Ascending aorta (tissue), 2 donors: Measurements from ENCODE around the gene NHLRC4. TPM values are rescaled to one million over a fixed set of nuclear protein-coding genes. Genes with fewer than 3 reads are reported as not detected.

Experiments used
- DNase-seq, 2 donors: peaks; one replicate each; pipeline ENCODE4 v3.0.0-alpha.2; 2019; ENCODE audit warnings: low spot score in 2 of 2
- H3K27ac ChIP-seq, 2 donors: fragments of 200-600 bp; sonication (generic); one replicate each; pipeline ENCODE4 v1.5.1; 2016 to 2017; ENCODE audit warnings: mild to moderate bottlenecking in 1 of 2
- H3K27me3 ChIP-seq: fragments of 200-600 bp; sonication (generic); one replicate; pipeline ENCODE4 v1.5.1; 2017
- H3K36me3 ChIP-seq, 2 donors: fragments of 200-600 bp; sonication (generic); one replicate each; pipeline ENCODE4 v1.5.1; 2016
- H3K4me1 ChIP-seq, 2 donors: fragments of 200-600 bp; sonication (generic); one replicate each; pipeline ENCODE4 v1.5.1; 2016 to 2017; ENCODE audit warnings: mild to moderate bottlenecking in 1 of 2
- H3K4me3 ChIP-seq, 2 donors: fragments of 200-600 bp; sonication (generic); one replicate each; pipeline ENCODE4 v1.5.1; 2016 to 2017; ENCODE audit warnings: mild to moderate bottlenecking in 1 of 2
- H3K9me3 ChIP-seq, 2 donors: fragments of 200-600 bp; sonication (generic); one replicate each; pipeline ENCODE4 v1.5.1; 2016
- intact Hi-C: fragments of 100-400 bp; cut with DNase I; formaldehyde crosslinking; loops from one replicate; pipeline ENCODE4 v1.15.1; 2023
- total RNA-seq: library from RNA; depleted of rRNA; stranded (reverse); fragments of >200 nt; gene quantifications from one replicate; pipeline ENCODE4 v1.1.0, GENCODE V29; 2016
- TF ChIP-seq, protein P1 (sequence below), 3 experiments: fragments of 200-600 bp in 2 of 3; fragments of 450-650 bp in 1 of 3; sonication (generic) in 2 of 3; IDR thresholded peaks; one replicate each; pipeline ENCODE4 v1.5.1; 2016 to 2019; ENCODE audit warnings: antibody characterized with exemption in 3 of 3, mild to moderate bottlenecking in 1 of 3, moderate library complexity in 1 of 3

The NHLRC4 gene
- total RNA-seq, 1 donor from 2014 or later = not detected

DNA sequence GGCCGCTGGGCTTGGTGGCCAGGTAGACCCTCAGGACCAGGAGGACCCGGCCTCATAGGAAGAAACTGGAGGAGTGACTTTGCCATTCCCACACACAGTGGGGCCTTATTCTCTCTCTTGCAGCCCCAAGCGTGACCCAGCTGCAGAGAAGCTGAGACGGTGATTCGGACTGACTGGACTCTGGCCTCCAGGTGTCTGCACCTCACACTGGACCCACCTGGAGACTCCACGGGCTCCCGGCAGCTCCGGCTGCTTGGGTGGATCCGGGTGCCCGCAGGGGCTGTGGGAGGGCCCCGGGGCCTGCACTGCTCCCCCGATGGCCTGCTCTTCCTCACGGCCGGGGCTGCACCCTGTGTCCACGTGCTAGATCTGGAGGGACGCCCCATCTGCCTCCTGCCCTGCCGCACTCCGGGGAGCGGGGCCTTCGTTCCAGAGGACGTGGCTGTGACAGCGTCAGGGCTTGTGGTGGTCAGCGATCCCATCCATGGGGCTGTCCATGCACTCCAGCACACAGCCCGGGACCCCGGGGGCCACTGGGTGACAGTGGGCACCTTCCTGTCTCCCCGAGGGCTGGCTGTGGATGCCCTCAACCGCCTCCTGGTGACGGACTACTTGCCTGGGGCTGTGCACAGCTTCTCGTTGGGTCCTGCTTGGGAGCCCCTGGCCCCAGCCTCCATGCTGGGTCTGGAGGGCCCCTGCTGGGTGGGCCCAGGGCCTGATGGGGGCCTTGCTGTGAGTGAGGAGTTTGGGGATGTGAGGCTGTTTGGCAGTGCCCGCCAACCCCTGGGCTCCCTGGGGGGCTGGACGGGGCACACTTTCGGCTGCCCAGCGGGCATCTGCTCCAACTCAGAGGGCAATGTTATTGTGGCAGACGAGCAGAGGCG, 810 bp downstream of the NHLRC4 start:
- peak overlapping the region in 1 of 2 donors; percentile 62 for H3K27ac ChIP-seq
- peak overlapping the region; percentile 25 to 52 for H3K4me3 ChIP-seq
- no peaks in the 10 kb centered on the region for H3K36me3 ChIP-seq

DNA sequence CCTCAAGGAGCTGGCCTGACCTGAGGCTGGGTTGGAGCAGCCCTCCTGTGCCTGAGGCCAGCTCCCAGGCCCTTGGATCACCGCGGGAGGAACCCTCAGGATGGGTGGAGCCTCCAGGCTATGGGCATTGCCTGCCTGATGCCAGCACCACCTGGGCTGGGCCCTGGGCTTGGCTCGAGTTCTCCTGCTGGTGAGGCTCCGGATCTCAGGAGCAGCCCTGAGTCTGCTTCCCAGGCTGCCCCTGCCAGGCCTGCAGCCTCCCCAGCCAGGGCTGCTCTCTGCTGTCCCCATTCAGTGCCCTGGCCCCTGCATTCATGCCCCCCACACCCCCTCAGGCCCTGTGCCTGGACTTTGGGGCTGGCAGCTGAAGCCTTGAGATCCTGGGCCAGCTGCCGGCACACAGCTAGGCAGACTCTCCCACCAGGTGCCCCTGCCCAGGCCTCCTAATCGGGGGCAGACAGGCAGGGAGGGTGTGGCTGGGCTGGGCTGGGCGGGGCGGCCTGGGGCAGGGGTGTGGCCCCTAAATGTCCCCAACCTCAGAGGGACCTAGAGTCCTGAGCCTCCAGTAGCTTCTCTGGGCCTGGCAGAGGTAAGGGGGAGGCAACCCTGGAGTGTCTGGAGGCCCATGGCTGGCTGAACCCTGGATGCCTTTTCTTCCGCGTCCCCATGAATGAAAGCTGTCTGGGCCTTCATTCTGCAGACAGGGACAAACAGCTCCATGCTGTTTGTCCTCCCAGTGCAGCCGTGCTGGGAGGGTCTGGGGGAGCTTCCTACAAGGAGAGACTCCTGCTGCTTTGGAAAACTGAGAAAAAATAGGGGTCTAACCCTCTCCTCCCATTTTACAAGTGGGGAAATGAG, 1.8 kb downstream of the NHLRC4 start:
- DNase-seq = no peak
- Histone ChIP-seq H3K36me3 (peaks cover 0 to under 1% of the 10 kb centered on the region in 2 donors), H3K27ac (peak overlapping the region; percentile 82 to 86), H3K4me3 (peak overlapping the region in 1 of 2 donors; percentile 90), H3K9me3 (no peaks in the 10 kb centered on the region), H3K27me3 (no peaks in the 10 kb centered on the region), H3K4me1 (peaks cover 9 to 24% of the 10 kb centered on the region in 2 donors)
- TF ChIP-seq, protein P1, sequence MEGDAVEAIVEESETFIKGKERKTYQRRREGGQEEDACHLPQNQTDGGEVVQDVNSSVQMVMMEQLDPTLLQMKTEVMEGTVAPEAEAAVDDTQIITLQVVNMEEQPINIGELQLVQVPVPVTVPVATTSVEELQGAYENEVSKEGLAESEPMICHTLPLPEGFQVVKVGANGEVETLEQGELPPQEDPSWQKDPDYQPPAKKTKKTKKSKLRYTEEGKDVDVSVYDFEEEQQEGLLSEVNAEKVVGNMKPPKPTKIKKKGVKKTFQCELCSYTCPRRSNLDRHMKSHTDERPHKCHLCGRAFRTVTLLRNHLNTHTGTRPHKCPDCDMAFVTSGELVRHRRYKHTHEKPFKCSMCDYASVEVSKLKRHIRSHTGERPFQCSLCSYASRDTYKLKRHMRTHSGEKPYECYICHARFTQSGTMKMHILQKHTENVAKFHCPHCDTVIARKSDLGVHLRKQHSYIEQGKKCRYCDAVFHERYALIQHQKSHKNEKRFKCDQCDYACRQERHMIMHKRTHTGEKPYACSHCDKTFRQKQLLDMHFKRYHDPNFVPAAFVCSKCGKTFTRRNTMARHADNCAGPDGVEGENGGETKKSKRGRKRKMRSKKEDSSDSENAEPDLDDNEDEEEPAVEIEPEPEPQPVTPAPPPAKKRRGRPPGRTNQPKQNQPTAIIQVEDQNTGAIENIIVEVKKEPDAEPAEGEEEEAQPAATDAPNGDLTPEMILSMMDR (IDR thresholded peaks at IDR 0.05) = no peak
- intact Hi-C loops = loop anchor here (2.0 kb wide), 1 partner anchor 42 kb away; the partner anchor contains the start of gene CAPN15

More for the DNA sequence above, 810 bp downstream of the NHLRC4 start:
- DNase-seq = no peak
- Histone ChIP-seq H3K27me3 (no peaks in the 10 kb centered on the region), H3K4me1 (peaks cover 9 to 24% of the 10 kb centered on the region in 2 donors), H3K9me3 (no peaks in the 10 kb centered on the region)
- intact Hi-C loops = loop anchor here (2.0 kb wide), 1 partner anchor 41 kb away; the partner anchor contains the start of gene CAPN15
- TF ChIP-seq, protein P1 (IDR thresholded peaks at IDR 0.05) = no peak

DNA sequence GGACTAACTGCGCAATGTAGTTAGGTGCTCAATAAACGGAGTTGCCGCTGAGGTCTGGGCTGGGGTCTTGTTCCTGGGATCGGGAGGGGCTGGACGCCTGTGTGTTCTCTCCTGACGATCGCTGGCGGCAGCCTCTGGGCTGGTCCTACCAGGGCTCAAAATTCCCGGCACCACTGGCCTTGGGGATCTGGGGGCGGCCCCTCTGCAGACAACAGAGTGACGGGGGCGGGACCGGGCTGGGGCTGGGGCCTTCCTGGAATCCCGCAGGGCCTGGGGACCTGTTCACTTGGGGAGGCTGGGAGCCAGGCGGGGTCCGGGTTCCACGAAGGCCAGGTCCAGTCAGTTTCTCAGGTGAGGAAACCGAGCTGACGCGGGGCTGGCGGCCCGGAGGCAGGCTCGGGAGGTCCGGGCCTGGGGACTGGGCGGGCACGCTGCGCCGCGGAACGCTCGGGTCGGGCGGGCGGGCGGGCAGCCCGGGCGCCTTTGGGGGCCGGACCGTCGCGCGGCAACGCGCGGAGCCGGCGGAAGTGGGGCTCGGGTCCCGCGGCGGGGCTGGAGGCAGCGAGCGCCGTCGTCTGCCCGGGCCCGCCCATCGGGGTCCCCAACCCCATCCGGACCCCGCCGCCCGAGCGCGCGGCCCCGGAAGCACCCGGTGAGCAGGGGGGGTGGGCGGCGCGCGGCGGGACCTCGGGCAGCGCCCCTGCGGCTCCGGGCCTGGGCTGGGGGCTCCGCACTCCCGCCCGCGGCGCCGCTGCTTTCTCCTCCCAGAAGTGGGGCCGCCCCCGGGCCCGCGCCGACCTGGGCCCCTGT, 2.8 kb downstream of the NHLRC4 start, which contains the start of gene PIGQ:
PIGQ (plus strand) TSS at position 524 of the 810 bp plus-strand sequence. CDS start 4,107 bp downstream, outside the sequence.
- TF ChIP-seq, protein P1 (IDR thresholded peaks at IDR 0.05) = no peak
- Histone ChIP-seq H3K4me3 (peak within 1 kb of the TSS; percentile 90 to 99), H3K4me1 (peaks cover 9 to 24% of the 10 kb centered on the region in 2 donors), H3K27ac (peak within 1 kb of the TSS; percentile 82 to 86), H3K9me3 (no peaks in the 10 kb centered on the region), H3K27me3 (no peaks in the 10 kb centered on the region), H3K36me3 (peaks cover 7 to 10% of the 10 kb centered on the region in 2 donors)
- DNase-seq = peak in 1 of 2 donors; percentile 88
- intact Hi-C loops = loop anchor here (2.0 kb wide), 1 partner anchor 43 kb away; the partner anchor contains the start of gene CAPN15

DNA sequence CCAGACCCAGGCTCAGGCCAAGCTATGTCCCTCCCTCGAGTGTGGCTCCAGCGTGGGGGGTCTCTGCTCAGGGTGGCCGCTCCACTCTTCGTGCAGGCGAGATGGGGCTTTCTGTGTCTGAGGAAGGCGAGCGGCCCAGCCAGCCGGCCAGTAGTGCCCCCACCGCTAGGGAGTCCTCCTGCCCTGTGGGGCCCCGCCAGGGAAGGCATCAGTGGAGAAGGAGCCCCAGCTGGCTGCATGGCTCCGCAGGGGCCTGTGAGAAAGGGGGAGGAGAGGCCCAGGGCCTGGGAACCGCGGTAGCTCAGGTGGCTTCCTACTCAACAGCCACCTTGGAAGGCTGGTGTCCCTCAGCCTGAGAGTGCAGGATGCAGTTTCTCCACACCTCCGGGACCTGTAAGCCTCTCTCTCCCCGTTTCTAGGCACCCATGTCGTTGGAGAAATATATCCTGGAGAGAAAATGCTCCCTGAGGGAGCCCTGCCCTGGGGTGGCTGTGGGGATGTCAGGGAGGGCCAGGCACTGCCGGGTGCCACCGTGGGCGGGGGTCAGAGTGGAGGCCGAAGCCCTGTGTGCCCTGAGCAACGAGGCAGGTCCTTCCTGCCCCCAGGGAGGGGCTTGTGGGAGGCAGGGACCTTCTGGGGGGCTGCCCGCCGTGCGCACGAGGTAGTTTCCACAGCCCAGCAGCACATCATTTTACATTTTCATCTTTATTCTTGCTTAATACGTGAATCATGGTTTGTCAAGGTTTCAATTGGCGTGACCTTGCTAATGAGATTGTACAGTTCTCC, 6.3 kb downstream of the NHLRC4 start:
- Histone ChIP-seq H3K27me3 (no peaks in the 10 kb centered on the region), H3K27ac (no peak overlapping the region), H3K4me3 (no peak overlapping the region), H3K4me1 (peaks cover 0 to 9% of the 10 kb centered on the region in 2 donors), H3K36me3 (peaks cover 21 to 27% of the 10 kb centered on the region in 2 donors), H3K9me3 (no peaks in the 10 kb centered on the region)
- intact Hi-C loops = no loop called here
- no peak for DNase-seq
- TF ChIP-seq, protein P1 (IDR thresholded peaks at IDR 0.05) = no peak
